ENCODE data around the gene MKNK2. TPM values are rescaled to one million over a fixed set of nuclear protein-coding genes. Genes with fewer than 3 reads are reported as not detected.

Gene MKNK2
- polyA plus RNA-seq, 1 of the 3 experiments (the other 2 are of a cell fraction): 65.4 TPM

DNA sequence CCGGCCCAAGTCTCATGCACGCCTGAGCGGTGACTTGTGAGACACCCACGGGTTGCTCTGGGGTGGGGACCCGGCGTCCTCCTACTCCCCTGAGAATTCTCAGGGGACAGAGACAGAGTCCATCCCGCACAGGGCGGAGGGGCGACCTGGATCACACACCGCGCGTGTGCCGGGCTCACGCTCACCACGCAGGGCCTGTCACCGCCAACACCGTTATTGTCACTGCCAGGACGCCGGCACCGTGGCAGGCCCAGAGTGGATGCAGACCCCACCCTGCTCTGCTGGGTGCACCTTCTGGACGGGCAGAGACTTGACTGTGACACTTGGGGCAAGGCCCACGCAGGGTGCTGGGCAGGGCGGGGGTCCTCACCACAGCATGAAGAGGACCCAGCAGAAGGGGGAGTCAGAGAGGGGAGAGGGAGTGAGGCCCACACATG, 28.8 kb upstream of the MKNK2 start:
- H3K79me2 ChIP-seq (ENCODE audit: insufficient read depth): peaks cover 14% of the 10 kb centered on the region; the same call in 1 of the 2 replicates
- no peak overlapping the region for H3K9ac ChIP-seq
- H4K20me1 ChIP-seq (ENCODE audit: insufficient read depth): no peaks in the 10 kb centered on the region
- peak; percentile 26 for DNase-seq
- peaks cover 2% of the 10 kb centered on the region for H3F3A ChIP-seq (replicated peaks; ENCODE audit: insufficient read depth)
- no peaks in the 10 kb centered on the region for H3K9me2 ChIP-seq
- H3K36me3 ChIP-seq (replicated peaks in 1 of 2; ENCODE audit: control insufficient read depth in 1 of 2, insufficient read depth in 2 of 2, low read length in 1 of 2): peaks cover 12 to 14% of the 10 kb centered on the region in 2 experiments
- no peak overlapping the region for H3K4me2 ChIP-seq
- no peaks in the 10 kb centered on the region for H3K27me3 ChIP-seq (ENCODE audit: insufficient read depth)
- H3K9me3 ChIP-seq: no peaks in the 10 kb centered on the region
- H3K4me3 ChIP-seq (ENCODE audit: low read depth in 2 of 2, low read length in 1 of 2): no peak overlapping the region
- 100% methylated on average over 17 of the region's 23 CpGs for WGBS (ENCODE audit: low lambda C conversion rate)
- H3K27ac ChIP-seq (ENCODE audit: low read depth in 2 of 2, low read length in 1 of 2): no peak overlapping the region
- H3K4me1 ChIP-seq (ENCODE audit: control insufficient read depth in 1 of 2, insufficient read depth in 2 of 2, low read depth in 1 of 2, low read length in 1 of 2): no peaks in the 10 kb centered on the region
- CTCF ChIA-PET: interaction anchor here (1.6 kb wide), 1 partner anchor 11 kb away, joined by 7 read pairs; no protein-coding TSS in a partner anchor
- H2AFZ ChIP-seq (ENCODE audit: low read depth): no peak overlapping the region
- POLR2A ChIA-PET: no interaction called here
- TF ChIP-seq, protein P1, sequence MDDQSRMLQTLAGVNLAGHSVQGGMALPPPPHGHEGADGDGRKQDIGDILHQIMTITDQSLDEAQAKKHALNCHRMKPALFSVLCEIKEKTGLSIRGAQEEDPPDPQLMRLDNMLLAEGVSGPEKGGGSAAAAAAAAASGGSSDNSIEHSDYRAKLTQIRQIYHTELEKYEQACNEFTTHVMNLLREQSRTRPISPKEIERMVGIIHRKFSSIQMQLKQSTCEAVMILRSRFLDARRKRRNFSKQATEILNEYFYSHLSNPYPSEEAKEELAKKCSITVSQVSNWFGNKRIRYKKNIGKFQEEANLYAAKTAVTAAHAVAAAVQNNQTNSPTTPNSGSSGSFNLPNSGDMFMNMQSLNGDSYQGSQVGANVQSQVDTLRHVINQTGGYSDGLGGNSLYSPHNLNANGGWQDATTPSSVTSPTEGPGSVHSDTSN (IDR thresholded peaks at IDR 0.05): no peak
- TF ChIP-seq EP300 (IDR thresholded peaks at IDR 0.05; ENCODE audit: borderline replicate concordance in 1 of 2, low read depth in 1 of 2, low read length in 1 of 2): no peak
- no peak for TF ChIP-seq RXRA (IDR thresholded peaks at IDR 0.05; ENCODE audit: borderline replicate concordance, low read depth)
- no peak for TF ChIP-seq TEAD4 (IDR thresholded peaks at IDR 0.05; ENCODE audit: borderline replicate concordance, insufficient read depth)
- TF ChIP-seq, protein P2, sequence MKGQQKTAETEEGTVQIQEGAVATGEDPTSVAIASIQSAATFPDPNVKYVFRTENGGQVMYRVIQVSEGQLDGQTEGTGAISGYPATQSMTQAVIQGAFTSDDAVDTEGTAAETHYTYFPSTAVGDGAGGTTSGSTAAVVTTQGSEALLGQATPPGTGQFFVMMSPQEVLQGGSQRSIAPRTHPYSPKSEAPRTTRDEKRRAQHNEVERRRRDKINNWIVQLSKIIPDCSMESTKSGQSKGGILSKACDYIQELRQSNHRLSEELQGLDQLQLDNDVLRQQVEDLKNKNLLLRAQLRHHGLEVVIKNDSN (IDR thresholded peaks at IDR 0.05; ENCODE audit: borderline replicate concordance, low read depth): no peak
- no peak for TF ChIP-seq REST (IDR thresholded peaks at IDR 0.05; ENCODE audit: low read depth, low read length)
- no peak for TF ChIP-seq NFIC (IDR thresholded peaks at IDR 0.05; ENCODE audit: borderline replicate concordance)
- TF ChIP-seq TAF1 (IDR thresholded peaks at IDR 0.05; ENCODE audit: borderline replicate concordance, low read depth, low read length): no peak
- TF ChIP-seq GABPA (IDR thresholded peaks at IDR 0.05; ENCODE audit: low read depth): no peak
- TF ChIP-seq CTCF (IDR thresholded peaks at IDR 0.05): no peak
- no peak for TF ChIP-seq FOXM1 (IDR thresholded peaks at IDR 0.05; ENCODE audit: low read depth)
- no peak for TF ChIP-seq ELF1 (IDR thresholded peaks at IDR 0.05)
- TF ChIP-seq FOSL2 (IDR thresholded peaks at IDR 0.05; ENCODE audit: borderline replicate concordance, low read depth): no peak
- no peak for TF ChIP-seq CHD2 (IDR thresholded peaks at IDR 0.05; ENCODE audit: low read length, partially characterized antibody)
